AG09309 (cell line): ENCODE results near the gene CARD19.

Experiments
- DNase-seq: peaks from one replicate; pipeline ENCODE4 v3.0.0-alpha.2; 2010; ENCODE audit warnings: low read depth
- H3K4me3 ChIP-seq: 2 replicates; pipeline ENCODE4 v1.5.1; 2011; ENCODE audit warnings: mild to moderate bottlenecking, low read depth, low read length, moderate library complexity; ENCODE audit not compliant: control insufficient read depth
- TF ChIP-seq, protein P1 (sequence below): IDR thresholded peaks from 2 replicates; pipeline ENCODE4 v1.5.1; 2011; ENCODE audit warnings: mild to moderate bottlenecking, low read depth, low read length, inconsistent platforms; ENCODE audit not compliant: insufficient read depth, control insufficient read depth; ENCODE audit errors: missing control alignments

CARD19 gene

DNA sequence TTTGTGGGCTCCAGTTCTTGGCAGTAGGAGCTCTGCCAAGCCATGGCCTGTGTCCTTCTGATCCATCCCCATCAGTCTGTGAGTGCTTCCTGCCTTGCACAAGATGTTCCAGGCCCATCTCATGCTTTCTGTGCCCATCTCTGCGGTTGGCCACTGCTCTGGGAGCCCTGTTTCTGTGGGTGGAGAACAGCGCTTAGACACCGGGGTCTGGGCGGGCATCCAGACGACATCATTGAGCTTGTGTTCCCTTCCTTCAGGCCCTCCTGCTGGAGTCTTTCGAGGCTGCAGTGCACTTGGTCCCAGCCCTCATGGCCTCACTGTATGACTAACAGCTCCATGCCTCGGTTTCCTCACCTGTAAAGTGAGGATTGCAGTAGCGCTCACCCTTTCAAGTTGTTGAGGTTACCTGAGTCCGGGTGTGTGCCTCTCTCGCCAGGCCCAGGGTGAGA is 14.9 kb upstream of the CARD19 start:
- H3K4me3 ChIP-seq: no peak overlapping the region
- TF ChIP-seq, protein P1, sequence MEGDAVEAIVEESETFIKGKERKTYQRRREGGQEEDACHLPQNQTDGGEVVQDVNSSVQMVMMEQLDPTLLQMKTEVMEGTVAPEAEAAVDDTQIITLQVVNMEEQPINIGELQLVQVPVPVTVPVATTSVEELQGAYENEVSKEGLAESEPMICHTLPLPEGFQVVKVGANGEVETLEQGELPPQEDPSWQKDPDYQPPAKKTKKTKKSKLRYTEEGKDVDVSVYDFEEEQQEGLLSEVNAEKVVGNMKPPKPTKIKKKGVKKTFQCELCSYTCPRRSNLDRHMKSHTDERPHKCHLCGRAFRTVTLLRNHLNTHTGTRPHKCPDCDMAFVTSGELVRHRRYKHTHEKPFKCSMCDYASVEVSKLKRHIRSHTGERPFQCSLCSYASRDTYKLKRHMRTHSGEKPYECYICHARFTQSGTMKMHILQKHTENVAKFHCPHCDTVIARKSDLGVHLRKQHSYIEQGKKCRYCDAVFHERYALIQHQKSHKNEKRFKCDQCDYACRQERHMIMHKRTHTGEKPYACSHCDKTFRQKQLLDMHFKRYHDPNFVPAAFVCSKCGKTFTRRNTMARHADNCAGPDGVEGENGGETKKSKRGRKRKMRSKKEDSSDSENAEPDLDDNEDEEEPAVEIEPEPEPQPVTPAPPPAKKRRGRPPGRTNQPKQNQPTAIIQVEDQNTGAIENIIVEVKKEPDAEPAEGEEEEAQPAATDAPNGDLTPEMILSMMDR: no peak
- DNase-seq: no peak

DNA sequence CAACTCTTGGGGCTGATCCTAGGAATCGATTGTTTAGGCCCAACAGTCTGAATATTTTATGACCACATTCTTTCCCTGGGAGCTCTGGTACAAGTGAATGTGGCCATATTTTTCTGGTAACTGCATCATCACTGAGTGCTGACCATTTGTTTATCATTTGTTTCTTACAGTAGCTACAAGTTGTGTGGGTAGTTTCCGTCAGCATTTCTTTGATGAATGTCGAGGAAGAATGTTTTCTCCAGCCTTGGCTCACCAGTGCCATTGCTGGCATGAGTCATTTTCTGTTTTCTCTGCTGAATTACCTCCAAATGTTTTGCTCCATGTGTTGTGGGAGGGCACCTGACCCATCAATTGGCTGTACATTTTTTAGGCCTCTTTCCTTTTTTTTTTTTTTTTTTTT is 14.1 kb upstream of the CARD19 start:
- no peak for DNase-seq
- TF ChIP-seq, protein P1: no peak

DNA sequence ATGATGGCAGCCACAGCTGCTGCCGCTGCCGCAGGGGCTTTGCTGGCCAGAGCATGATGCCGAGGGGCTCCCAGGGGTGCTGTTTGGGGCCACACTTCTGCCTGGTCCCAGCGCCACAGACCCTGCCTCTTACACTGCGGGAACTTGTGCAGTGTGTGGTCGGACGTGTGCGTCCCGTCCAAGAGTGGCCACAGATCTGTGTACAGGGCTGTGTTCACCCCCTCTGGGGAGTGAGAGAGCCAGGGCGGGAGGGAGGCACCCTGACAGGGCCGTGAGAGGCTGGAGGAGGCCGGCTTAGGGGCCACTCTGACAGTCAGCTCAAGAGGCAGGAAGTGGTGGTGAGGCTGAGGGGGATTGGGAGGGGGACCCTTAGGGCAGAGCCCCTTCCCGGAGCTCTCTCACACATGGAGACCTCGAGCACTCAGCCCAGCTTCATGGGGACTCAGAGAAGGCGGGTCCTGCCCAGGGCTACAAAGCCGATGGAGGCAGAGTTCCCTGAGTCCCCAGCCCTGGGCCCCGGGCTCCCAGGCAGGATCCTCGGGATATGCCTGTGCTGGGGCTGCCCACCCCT is 13.1 kb upstream of the CARD19 start:
- TF ChIP-seq, protein P1: no peak
- no peak overlapping the region for H3K4me3 ChIP-seq
- no peak for DNase-seq

More for the DNA sequence above, 14.1 kb upstream of the CARD19 start:
- no peak overlapping the region for H3K4me3 ChIP-seq

DNA sequence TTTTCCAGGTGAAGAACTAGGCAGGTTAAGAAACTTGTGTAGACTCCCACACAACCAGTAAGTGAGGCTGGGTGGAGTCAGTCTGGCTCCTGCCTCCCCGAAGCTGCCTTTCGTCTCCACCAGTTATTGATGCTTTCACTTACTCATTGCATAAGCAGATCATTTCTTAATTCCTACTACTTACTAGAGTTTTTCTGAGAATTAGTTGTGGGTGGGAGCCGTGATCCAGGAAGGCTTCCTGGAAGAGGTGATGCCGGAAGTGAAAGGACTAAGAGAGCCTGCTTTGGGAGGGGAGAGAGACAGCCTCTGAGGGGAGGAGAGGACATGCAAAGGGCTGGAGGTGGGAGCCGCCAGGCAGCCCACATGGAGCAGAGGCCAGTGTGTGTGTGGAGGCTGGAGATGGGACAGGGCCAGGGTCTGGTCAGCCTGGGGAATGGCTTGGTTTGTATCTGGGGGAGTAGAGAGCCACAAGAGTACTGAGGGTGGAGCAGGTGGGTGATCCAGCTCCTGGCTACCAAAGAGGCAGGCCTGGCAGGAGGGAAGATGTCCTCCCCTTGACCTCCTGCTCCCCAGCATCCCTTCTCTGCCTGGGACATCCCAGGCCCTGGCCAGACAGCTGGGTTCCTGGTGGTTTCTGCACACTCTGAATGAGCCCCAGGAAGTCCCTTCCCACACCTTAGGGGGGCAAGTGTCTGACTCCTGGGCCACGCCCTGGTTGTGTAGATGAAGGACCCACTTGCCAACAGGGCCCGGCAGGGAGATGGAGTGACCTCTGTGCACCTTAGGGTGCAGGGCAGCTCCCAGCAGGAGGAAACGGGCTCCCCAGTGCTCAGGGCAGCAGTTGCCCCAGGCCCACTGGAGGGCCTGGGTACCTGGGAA is 12.2 kb upstream of the CARD19 start:
- H3K4me3 ChIP-seq: no peak overlapping the region
- DNase-seq: no peak
- TF ChIP-seq, protein P1: no peak

DNA sequence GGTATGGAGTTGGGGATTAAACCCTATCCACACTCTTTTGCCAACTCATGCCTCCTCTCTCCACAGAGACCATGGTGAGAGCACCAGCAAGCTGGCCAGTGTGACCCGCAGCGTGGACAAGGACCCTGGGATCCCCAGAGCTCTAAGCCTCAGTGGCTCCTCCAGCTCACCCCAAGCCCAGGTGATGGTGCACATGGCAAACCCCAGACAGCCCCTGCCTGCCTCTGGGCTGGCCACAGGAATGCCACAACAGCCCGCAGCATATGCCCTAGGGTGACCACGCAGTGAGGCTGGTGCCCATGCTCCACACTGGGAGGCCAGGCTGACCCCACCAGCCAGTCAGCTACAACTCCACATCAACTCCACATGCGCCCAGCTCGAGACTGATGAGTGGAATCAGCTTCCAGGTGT is 11.5 kb upstream of the CARD19 start:
- no peak for DNase-seq
- TF ChIP-seq, protein P1: no peak

DNA sequence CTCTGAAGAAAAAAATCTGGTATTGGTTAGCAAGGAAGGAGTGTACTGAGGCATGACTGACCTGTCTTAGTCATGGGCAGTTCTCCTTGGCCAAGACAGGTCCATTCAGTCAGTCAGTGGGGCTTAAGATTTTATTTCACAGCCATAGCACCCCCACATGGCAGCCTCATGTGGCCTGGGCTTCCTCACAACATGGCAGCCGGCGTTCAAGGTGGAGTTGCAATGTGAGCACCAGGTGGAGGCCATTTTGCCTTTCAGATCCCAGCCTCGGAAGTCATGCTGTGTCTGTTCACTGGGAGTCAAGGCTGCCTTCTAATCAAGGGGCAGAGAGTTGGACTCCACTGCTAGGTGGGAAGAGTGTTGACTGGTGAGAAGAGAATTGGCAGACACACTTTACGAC is 10.3 kb upstream of the CARD19 start:
- H3K4me3 ChIP-seq: no peak overlapping the region
- TF ChIP-seq, protein P1: no peak
- no peak for DNase-seq

More for the DNA sequence above, 11.5 kb upstream of the CARD19 start:
- H3K4me3 ChIP-seq: no peak overlapping the region
